IMR-90 (cell line): ENCODE data around the gene SPARCL1.

ENCODE experiments used
- BHLHE40 ChIP-seq: fragments of 150-350 bp; IDR thresholded peaks from 2 replicates; pipeline ENCODE4 v1.6.1; 2016; ENCODE audit warnings: mild to moderate bottlenecking, low read depth, low read length
- CEBPB ChIP-seq: IDR thresholded peaks from 2 replicates; pipeline ENCODE4 v1.6.1; 2012; ENCODE audit warnings: low read depth, low read length, improper control_type of control experiment
- CHD1 ChIP-seq: IDR thresholded peaks from 2 replicates; pipeline ENCODE4 v1.6.1; 2012; ENCODE audit warnings: low read depth, low read length, improper control_type of control experiment
- CTCF ChIP-seq: conservative IDR thresholded peaks from 2 replicates; pipeline ENCODE4 v1.5.1; 2012; ENCODE audit warnings: mild to moderate bottlenecking, low read depth, low read length, improper control_type of control experiment
- MAFK ChIP-seq: IDR thresholded peaks from 2 replicates; pipeline ENCODE4 v1.6.1; 2012; ENCODE audit warnings: low read depth, low read length, improper control_type of control experiment
- MAZ ChIP-seq: IDR thresholded peaks from 2 replicates; pipeline ENCODE4 v1.6.1; 2012; ENCODE audit warnings: low read depth, mild to moderate bottlenecking, low read length, improper control_type of control experiment, moderate library complexity, borderline replicate concordance
- MXI1 ChIP-seq: IDR thresholded peaks from 2 replicates; pipeline ENCODE4 v1.6.1; 2012; ENCODE audit warnings: low read depth, mild to moderate bottlenecking, low read length, moderate library complexity, borderline replicate concordance
- POLR2A ChIP-seq: IDR thresholded peaks from 2 replicates; pipeline ENCODE4 v1.6.1; 2012; ENCODE audit warnings: mild to moderate bottlenecking, low read depth, low read length
- RAD21 ChIP-seq: IDR thresholded peaks from 2 replicates; pipeline ENCODE4 v1.6.1; 2012; ENCODE audit warnings: low read length, improper control_type of control experiment
- RCOR1 ChIP-seq: IDR thresholded peaks from 2 replicates; pipeline ENCODE4 v1.6.1; 2012; ENCODE audit warnings: mild to moderate bottlenecking, low read length, improper control_type of control experiment; ENCODE audit not compliant: insufficient replicate concordance
- RFX5 ChIP-seq: IDR thresholded peaks from 2 replicates; pipeline ENCODE4 v1.8.0; 2012; ENCODE audit warnings: low read depth, mild to moderate bottlenecking, low read length, moderate library complexity
- SMC3 ChIP-seq: fragments of 150-350 bp; IDR thresholded peaks from 2 replicates; pipeline ENCODE4 v1.6.1; 2016; ENCODE audit warnings: low read depth, mild to moderate bottlenecking, antibody characterized with exemption, low read length, moderate library complexity
- TF ChIP-seq, protein P1 (sequence below): fragments of 150-350 bp; IDR thresholded peaks from 2 replicates; pipeline ENCODE4 v1.6.1; 2017; ENCODE audit warnings: mild to moderate bottlenecking, antibody characterized with exemption, low read length, low read depth
- TF ChIP-seq, protein P2 (sequence below): fragments of 150-350 bp; IDR thresholded peaks from 2 replicates; pipeline ENCODE4 v1.6.1; 2016; ENCODE audit warnings: low read depth, mild to moderate bottlenecking, low read length, moderate library complexity, borderline replicate concordance

GRCh38 chr4:87532907-87533306, 3.7 kb upstream of the SPARCL1 start:
- TF ChIP-seq BHLHE40 (no peak), CTCF (no peak), POLR2A (no peak), SMC3 (no peak), RAD21 (no peak), MXI1 (no peak), CHD1 (no peak), RCOR1 (no peak), MAFK (no peak), MAZ (no peak), RFX5 (no peak), CEBPB (no peak)
- TF ChIP-seq, protein P1, sequence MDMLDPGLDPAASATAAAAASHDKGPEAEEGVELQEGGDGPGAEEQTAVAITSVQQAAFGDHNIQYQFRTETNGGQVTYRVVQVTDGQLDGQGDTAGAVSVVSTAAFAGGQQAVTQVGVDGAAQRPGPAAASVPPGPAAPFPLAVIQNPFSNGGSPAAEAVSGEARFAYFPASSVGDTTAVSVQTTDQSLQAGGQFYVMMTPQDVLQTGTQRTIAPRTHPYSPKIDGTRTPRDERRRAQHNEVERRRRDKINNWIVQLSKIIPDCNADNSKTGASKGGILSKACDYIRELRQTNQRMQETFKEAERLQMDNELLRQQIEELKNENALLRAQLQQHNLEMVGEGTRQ = no peak
- TF ChIP-seq, protein P2, sequence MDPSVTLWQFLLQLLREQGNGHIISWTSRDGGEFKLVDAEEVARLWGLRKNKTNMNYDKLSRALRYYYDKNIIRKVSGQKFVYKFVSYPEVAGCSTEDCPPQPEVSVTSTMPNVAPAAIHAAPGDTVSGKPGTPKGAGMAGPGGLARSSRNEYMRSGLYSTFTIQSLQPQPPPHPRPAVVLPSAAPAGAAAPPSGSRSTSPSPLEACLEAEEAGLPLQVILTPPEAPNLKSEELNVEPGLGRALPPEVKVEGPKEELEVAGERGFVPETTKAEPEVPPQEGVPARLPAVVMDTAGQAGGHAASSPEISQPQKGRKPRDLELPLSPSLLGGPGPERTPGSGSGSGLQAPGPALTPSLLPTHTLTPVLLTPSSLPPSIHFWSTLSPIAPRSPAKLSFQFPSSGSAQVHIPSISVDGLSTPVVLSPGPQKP = no peak
